ENCODE results near the gene DOCK3.
"Not testable (repeated sequence)": the region's sequence is repeated elsewhere in the genome, so short reads cannot be mapped to it uniquely, and the experiment has no call there.

DNA sequence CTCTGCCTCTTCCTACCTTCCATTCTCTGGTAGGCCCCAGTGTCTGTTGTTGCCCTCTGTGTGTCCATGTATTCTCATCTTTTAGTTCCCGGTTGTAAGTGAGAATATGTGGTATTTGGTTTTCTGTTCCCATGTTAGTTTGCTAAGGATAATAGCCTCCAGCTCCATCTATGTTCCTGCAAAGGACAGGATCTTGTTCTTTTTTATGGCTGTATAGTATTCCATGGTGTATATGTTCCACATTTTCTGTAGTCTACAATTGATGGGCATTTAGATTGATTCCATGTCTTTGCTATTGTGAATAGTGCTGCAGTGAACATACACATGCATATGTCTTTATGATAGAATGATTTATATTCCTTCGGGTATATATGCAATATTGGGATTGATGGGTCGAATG is 107.0 kb downstream of the DOCK3 start:
- TF ChIP-seq, protein P1, sequence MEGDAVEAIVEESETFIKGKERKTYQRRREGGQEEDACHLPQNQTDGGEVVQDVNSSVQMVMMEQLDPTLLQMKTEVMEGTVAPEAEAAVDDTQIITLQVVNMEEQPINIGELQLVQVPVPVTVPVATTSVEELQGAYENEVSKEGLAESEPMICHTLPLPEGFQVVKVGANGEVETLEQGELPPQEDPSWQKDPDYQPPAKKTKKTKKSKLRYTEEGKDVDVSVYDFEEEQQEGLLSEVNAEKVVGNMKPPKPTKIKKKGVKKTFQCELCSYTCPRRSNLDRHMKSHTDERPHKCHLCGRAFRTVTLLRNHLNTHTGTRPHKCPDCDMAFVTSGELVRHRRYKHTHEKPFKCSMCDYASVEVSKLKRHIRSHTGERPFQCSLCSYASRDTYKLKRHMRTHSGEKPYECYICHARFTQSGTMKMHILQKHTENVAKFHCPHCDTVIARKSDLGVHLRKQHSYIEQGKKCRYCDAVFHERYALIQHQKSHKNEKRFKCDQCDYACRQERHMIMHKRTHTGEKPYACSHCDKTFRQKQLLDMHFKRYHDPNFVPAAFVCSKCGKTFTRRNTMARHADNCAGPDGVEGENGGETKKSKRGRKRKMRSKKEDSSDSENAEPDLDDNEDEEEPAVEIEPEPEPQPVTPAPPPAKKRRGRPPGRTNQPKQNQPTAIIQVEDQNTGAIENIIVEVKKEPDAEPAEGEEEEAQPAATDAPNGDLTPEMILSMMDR (conservative IDR thresholded peaks at IDR 0.05 in 1 of 2, IDR thresholded peaks at IDR 0.05 in 1 of 2; ENCODE audit: extremely low read depth in 1 of 2, insufficient read depth in 1 of 2, low read depth in 1 of 2, low read length in 2 of 2) = not testable (repeated sequence)
- TF ChIP-seq EZH2 (IDR thresholded peaks at IDR 0.05; ENCODE audit: borderline replicate concordance, low read length) = not testable (repeated sequence)

Measured in mammary epithelial cell (primary cell).